Thyroid gland (tissue), 4 donors: ENCODE results near the gene FNBP1. TPM values are rescaled to one million over a fixed set of nuclear protein-coding genes. Genes with fewer than 3 reads are reported as not detected.

Experiments
- DNase-seq, 2 donors: peaks; one replicate each; pipeline ENCODE4 v3.0.0-alpha.2; 2019
- H3K27ac ChIP-seq, 3 donors: fragments of 200-600 bp; sonication (generic); 1 replicate in 2 of 3; 2 replicates in 1 of 3; pipeline ENCODE4 v1.5.1; 2016 to 2019; ENCODE audit warnings: mild to moderate bottlenecking in 1 of 3, moderate library complexity in 1 of 3
- H3K27me3 ChIP-seq: fragments of 200-600 bp; sonication (generic); one replicate; pipeline ENCODE4 v1.5.1; 2019
- H3K36me3 ChIP-seq, 2 donors: fragments of 200-600 bp; sonication (generic); one replicate each; pipeline ENCODE4 v1.5.1; 2016 to 2019
- H3K4me1 ChIP-seq, 2 donors: fragments of 200-600 bp; sonication (generic); one replicate each; pipeline ENCODE4 v1.5.1; 2017 to 2019
- H3K4me3 ChIP-seq, 3 donors: fragments of 200-600 bp; sonication (generic); replicated peaks in 1 of 3; 1 replicate in 2 of 3; 2 replicates in 1 of 3; pipeline ENCODE4 v1.5.1; 2016; ENCODE audit warnings: mild to moderate bottlenecking in 1 of 3
- H3K9me3 ChIP-seq: fragments of 200-600 bp; sonication (generic); one replicate; pipeline ENCODE4 v1.5.1; 2017
- POLR2A ChIP-seq, 2 donors: fragments of 450-650 bp; IDR thresholded peaks; one replicate each; pipeline ENCODE4 v1.6.1; 2017; ENCODE audit warnings: antibody characterized with exemption in 2 of 2, mild to moderate bottlenecking in 2 of 2, moderate library complexity in 1 of 2
- WGBS, 2 donors: methylation state at CpG; one replicate each; pipeline ENCODE4 v1.1.5; 2017; 5-methylcytosine and 5-hydroxymethylcytosine counted together
- intact Hi-C: fragments of 100-400 bp; cut with DNase I; formaldehyde crosslinking; loops from one replicate; pipeline ENCODE4 v1.15.1; 2023
- total RNA-seq, 4 donors: library from RNA; depleted of rRNA; stranded (reverse); fragments of >200 nt; gene quantifications; one replicate each; pipeline ENCODE4 v1.2.3, GENCODE V29; 2016
- TF ChIP-seq, protein P1 (sequence below), 6 experiments: fragments of 200-600 bp in 3 of 6; fragments of 450-650 bp in 3 of 6; sonication (generic) in 3 of 6; IDR thresholded peaks; one replicate each; pipeline ENCODE4 v1.5.1; 2016 to 2019; ENCODE audit warnings: antibody characterized with exemption in 6 of 6, mild to moderate bottlenecking in 2 of 6, inconsistent platforms in 1 of 6, moderate library complexity in 1 of 6

The FNBP1 gene
- total RNA-seq, 4 donors from 2014 or later = 55.8 to 78.5 (median 76.0) TPM

DNA sequence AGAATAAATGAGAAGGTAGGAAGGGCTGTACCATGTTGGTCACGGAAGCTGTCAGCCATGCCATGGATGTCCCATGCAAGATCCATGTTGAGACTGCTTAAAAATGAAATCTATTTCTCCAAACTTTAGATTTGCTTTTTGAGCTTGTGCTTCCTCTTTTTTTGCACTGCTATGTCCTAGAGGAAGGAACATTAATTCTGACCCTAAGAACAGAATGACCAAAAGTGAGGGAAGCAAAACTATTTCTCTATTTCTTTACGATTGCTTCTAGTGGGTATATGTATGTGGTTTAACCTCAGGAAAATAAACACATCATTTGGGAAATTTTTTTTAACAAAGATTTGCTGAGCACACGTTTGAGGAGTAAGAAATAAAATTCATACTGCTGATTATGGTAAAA lies 123.1 kb downstream of the FNBP1 start:
- Histone ChIP-seq H3K36me3 (peaks cover 8 to 17% of the 10 kb centered on the region in 2 donors), H3K4me1 (no peaks in the 10 kb centered on the region), H3K27ac (no peak overlapping the region), H3K27me3 (no peaks in the 10 kb centered on the region), H3K4me3 (no peak overlapping the region), H3K9me3 (no peaks in the 10 kb centered on the region)
- 84 to 88% methylated on average over 3 of the region's 3 CpGs for WGBS, 2 donors
- intact Hi-C loops = no loop called here
- TF ChIP-seq POLR2A (IDR thresholded peaks at IDR 0.05) = no peak
- TF ChIP-seq, protein P1, sequence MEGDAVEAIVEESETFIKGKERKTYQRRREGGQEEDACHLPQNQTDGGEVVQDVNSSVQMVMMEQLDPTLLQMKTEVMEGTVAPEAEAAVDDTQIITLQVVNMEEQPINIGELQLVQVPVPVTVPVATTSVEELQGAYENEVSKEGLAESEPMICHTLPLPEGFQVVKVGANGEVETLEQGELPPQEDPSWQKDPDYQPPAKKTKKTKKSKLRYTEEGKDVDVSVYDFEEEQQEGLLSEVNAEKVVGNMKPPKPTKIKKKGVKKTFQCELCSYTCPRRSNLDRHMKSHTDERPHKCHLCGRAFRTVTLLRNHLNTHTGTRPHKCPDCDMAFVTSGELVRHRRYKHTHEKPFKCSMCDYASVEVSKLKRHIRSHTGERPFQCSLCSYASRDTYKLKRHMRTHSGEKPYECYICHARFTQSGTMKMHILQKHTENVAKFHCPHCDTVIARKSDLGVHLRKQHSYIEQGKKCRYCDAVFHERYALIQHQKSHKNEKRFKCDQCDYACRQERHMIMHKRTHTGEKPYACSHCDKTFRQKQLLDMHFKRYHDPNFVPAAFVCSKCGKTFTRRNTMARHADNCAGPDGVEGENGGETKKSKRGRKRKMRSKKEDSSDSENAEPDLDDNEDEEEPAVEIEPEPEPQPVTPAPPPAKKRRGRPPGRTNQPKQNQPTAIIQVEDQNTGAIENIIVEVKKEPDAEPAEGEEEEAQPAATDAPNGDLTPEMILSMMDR (IDR thresholded peaks at IDR 0.05) = no peak
- no peak for DNase-seq

DNA sequence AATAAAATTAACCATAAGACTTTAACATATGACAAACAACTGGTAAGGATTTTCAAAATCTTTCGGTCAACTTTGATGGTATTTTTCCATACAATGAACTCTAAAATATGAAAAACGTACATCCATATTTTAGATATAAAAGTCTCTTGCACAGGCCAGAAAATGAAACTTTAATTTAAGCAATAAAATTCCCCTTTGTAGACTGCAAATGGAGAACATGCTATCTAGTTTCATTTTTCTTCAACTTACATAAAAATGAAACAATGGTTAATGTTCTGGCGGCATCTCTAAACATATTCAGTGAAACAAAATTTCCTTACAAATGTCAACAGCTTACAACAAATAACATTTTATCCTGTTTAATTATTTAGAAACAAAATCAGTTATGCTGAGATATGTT lies 123.7 kb downstream of the FNBP1 start:
- DNase-seq = no peak
- intact Hi-C loops = no loop called here
- TF ChIP-seq POLR2A (IDR thresholded peaks at IDR 0.05) = no peak
- TF ChIP-seq, protein P1 (IDR thresholded peaks at IDR 0.05) = no peak
- WGBS, 2 donors = 61 to 64% methylated on average over 3 of the region's 3 CpGs
- Histone ChIP-seq H3K27me3 (no peaks in the 10 kb centered on the region), H3K9me3 (no peaks in the 10 kb centered on the region), H3K27ac (no peak overlapping the region), H3K4me3 (no peak overlapping the region), H3K36me3 (peaks cover 3 to 11% of the 10 kb centered on the region in 2 donors), H3K4me1 (no peaks in the 10 kb centered on the region)

DNA sequence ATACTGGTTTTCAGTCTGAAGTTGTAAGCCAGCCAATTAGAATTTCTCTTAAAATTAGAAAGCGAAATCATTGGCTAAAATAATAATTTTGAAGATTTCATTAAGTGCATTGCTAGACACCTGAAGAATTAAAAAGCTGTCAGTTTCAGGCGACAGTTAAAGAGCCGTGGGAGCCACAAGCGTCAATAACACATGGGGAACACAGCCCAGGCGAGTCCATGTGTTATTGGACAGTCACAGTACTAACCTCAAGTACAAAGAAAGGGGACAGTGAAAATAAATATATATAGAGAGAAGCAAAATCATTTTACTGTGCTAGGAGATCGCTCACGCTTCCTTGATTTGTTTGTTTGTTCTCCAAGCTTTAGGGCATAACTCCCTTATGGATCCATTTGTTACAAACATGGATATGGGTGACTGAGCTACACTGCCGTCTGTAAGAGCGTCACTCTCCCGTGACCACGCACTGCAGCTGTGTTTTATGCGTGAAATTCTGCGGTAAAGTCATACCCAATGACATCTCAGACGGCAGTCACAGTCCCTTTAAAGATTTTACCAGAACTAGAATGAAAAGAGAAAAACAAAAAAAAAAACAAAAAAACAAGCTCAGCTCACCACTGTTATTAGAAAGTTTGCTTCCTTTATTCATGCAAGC lies 124.6 kb downstream of the FNBP1 start:
- H3K36me3 ChIP-seq = peaks cover 3 to 8% of the 10 kb centered on the region in 2 donors
- H3K27me3 ChIP-seq = no peaks in the 10 kb centered on the region
- intact Hi-C loops = no loop called here
- TF ChIP-seq, protein P1 (IDR thresholded peaks at IDR 0.05) = no peak
- no peak for TF ChIP-seq POLR2A (IDR thresholded peaks at IDR 0.05)
- no peak overlapping the region for H3K27ac ChIP-seq
- no peak overlapping the region for H3K4me3 ChIP-seq
- DNase-seq = no peak
- H3K9me3 ChIP-seq = no peaks in the 10 kb centered on the region
- H3K4me1 ChIP-seq = no peaks in the 10 kb centered on the region
- WGBS, 2 donors = 94 to 95% methylated on average over 14 of the region's 14 CpGs

DNA sequence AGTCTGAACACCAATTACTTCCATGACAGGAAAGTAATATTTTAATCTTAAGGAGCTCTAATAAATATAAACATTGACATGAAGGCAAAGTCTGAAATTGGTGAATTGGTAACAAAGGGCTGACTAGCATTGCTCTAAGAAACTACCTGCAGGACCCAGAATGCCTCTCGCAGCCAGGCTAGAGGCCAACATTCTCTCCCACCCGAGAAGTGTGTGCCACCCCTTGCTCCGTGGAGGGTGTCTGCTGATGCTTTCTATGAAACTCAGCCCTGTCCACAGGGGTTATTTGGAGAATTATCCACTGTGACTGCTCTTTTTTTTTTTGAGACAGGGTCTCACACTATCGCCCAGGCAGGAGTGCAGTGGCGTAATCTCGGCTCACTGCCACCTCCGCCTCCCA lies 126.3 kb downstream of the FNBP1 start:
- intact Hi-C loops = no loop called here
- DNase-seq = no peak
- H3K4me3 ChIP-seq = no peak overlapping the region
- no peaks in the 10 kb centered on the region for H3K4me1 ChIP-seq
- no peaks in the 10 kb centered on the region for H3K36me3 ChIP-seq
- no peaks in the 10 kb centered on the region for H3K27me3 ChIP-seq
- no peak overlapping the region for H3K27ac ChIP-seq
- TF ChIP-seq POLR2A (IDR thresholded peaks at IDR 0.05) = no peak
- TF ChIP-seq, protein P1 (IDR thresholded peaks at IDR 0.05) = no peak
- WGBS, 2 donors = 94 to 99% methylated on average over 7 of the region's 7 CpGs
- no peaks in the 10 kb centered on the region for H3K9me3 ChIP-seq

DNA sequence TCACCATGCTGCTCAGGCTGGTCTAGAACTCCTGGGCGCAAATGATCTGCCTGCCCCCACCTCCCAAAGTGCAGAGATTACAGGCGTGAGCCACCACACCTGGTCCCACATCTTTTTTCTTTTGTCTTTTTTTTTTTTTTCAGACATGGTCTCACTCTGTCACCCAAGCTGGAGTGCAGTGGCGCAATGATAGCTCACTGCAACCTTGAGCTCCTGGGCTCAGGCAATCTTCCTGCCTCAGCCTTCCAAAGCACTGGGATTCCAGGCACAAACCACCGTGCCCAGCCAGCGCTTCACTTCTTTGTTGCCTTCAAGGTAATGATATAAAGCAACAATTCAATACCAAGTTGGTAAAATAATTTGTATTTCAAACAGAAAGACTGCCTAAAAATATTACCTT lies 128.9 kb downstream of the FNBP1 start:
- intact Hi-C loops = no loop called here
- Histone ChIP-seq H3K27me3 (no peaks in the 10 kb centered on the region), H3K27ac (no peak overlapping the region), H3K4me1 (no peaks in the 10 kb centered on the region), H3K9me3 (no peaks in the 10 kb centered on the region), H3K36me3 (peaks cover under 1 to 4% of the 10 kb centered on the region in 2 donors), H3K4me3 (no peak overlapping the region)
- no peak for DNase-seq
- 97 to 98% methylated on average over 5 of the region's 5 CpGs for WGBS, 2 donors
- no peak for TF ChIP-seq POLR2A (IDR thresholded peaks at IDR 0.05)
- TF ChIP-seq, protein P1 (IDR thresholded peaks at IDR 0.05) = no peak
